Raji (cell line): Measurements from ENCODE around the gene BAIAP2L2.

Experiments
- POLR2A ChIP-seq: IDR thresholded peaks from 2 replicates; pipeline ENCODE4 v1.6.1; 2011; ENCODE audit warnings: low read depth, low read length, control low read depth; ENCODE audit not compliant: insufficient read depth

Gene BAIAP2L2

GRCh38 chr22:38132794-38133193 lies 22.3 kb upstream of the BAIAP2L2 start:
- no peak for TF ChIP-seq POLR2A

GRCh38 chr22:38132136-38132535 lies 21.7 kb upstream of the BAIAP2L2 start:
- TF ChIP-seq POLR2A: no peak

DNA sequence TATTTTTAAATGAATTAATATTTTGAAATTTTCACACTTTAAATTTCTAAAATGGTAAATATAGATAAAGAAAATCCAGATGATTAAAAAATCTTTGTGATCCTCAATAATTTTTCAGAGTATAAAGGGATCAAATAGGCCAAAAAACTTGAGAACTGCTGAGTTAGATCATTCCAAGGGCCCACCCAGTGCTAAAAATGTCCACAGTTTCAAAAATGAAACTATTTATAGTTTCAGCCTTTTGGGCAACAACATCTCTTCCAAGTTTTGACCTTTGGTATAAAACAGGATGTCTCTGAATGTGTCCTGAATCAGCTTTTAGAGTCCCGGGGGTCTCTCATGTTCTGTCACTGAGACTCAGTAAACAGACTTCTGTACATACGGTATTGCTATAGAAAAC lies 20.9 kb upstream of the BAIAP2L2 start:
- no peak for TF ChIP-seq POLR2A

DNA sequence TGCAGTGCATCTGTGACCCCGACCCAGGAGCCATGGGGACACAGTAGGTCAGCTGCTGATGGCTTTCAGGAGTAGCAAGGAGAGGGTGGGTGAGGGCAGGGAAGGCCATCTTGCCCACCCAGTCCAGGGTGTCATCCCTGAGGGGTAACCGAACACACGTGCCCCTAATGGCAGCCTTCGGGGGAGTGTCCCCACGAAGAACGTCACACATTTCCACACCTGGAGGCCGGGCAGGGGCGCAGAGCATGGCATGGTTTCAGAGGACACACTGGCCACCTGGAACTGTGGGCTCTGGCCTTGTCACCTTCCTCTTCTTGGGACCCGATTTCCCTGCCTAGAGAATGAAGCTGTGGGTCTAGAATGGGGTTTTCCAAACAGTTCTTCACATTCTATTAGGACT lies 19.4 kb upstream of the BAIAP2L2 start:
- no peak for TF ChIP-seq POLR2A

DNA sequence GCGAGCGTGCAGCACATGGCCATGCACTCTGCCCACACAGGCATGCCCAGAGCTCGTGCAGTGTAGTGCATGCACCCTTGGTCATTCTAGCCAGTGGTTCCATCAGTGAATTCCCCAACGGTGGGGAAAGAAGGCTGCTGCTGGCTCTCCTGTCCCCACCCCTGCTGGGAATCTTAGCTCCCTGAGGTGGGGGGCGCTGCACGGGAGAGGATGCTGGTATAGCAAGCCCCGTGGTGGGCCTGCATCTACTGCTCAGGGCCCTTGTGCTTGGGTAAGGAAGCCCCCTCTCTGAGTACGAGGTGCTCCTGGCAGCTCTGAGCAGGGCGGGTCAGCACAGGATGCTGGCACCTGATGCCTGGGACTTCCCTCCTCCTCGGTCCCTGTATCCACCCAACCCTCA lies 18.5 kb upstream of the BAIAP2L2 start:
- TF ChIP-seq POLR2A: no peak

GRCh38 chr22:38127869-38128268 lies 17.4 kb upstream of the BAIAP2L2 start:
- no peak for TF ChIP-seq POLR2A

GRCh38 chr22:38126928-38127668 lies 16.6 kb upstream of the BAIAP2L2 start:
- TF ChIP-seq POLR2A: no peak

GRCh38 chr22:38125751-38126201 lies 15.3 kb upstream of the BAIAP2L2 start:
- no peak for TF ChIP-seq POLR2A

DNA sequence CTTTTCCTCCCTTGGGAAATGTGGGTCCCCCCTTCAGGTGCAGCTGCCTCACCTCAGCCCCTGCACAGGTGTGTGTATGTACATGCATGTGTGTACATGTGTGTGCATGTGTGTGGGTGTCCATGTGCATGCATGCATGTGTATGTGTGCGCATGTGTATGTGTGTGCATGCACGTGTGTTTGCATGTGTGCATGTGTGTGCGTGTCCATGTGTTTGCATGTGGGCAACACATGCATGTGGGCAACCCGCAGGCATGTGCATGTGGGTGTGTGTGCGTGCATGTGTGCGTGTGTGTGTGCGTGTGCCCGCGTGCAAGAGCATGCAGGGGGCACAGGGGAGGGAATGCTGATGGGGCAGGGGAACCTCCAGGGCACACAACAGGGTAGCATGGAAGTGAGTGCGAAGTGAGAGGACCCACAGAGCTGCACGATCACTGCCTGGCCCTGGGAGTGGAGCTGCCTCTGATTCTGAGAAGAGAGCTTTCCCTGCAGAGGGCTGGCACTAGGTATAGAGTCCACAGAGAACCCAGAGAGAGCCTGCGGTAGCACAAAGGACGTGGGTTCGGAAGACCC lies 14.6 kb upstream of the BAIAP2L2 start:
- no peak for TF ChIP-seq POLR2A

DNA sequence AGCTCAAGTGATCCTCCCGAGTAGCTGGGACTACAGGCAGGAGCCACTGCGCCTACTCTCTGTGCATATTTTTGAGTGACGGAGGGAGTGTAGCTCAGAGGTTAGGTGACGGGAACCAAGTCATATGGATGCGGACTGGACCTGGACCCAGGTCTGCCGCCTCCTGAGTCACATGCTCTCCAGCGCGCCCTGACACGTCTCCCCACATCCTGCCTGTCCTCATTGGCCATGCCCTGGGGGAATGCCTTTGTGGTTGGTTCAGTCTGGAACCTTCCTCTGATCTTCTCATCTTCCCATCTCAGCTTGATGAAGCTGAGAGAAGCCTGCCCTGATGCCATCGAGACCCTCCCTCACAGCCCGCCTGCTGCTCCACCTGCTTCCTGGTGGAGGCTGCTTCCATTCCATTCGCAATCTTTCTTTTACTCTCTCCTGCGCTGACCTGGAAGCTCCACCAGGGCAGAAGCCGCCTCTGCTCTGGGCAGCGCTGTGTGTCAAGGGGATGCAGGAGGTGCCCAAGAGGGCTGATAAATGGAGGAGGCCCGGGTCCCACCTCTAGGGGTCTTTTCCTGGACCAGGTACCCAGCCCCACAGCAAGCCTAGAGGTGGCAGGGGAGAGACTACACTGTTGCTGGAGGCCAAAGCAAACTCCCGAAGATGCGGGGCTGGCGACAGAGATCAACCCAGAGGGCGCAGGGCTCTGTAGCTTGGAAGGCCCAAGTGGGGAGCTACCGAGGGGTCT lies 13.9 kb upstream of the BAIAP2L2 start:
- no peak for TF ChIP-seq POLR2A

DNA sequence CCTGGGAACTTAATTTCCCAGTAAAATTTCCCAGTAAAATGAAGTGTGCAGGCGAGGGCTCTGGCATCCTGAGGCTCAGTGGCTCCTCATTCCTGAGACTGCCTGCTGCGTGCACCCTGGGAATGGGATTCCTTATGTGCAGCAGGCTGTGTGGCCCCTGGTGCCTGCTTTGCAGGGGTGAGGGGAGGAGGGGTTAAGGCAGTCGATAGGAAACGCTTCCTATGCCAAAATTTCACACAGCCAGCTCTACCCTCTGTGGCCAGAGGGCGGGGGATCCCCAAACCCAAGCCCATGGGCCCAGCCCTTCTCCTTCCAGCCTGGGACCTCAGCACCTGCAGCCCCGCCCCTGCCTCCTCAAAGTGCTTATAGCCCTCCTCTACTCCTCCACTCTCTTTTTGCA lies 12.1 kb upstream of the BAIAP2L2 start:
- TF ChIP-seq POLR2A: no peak

DNA sequence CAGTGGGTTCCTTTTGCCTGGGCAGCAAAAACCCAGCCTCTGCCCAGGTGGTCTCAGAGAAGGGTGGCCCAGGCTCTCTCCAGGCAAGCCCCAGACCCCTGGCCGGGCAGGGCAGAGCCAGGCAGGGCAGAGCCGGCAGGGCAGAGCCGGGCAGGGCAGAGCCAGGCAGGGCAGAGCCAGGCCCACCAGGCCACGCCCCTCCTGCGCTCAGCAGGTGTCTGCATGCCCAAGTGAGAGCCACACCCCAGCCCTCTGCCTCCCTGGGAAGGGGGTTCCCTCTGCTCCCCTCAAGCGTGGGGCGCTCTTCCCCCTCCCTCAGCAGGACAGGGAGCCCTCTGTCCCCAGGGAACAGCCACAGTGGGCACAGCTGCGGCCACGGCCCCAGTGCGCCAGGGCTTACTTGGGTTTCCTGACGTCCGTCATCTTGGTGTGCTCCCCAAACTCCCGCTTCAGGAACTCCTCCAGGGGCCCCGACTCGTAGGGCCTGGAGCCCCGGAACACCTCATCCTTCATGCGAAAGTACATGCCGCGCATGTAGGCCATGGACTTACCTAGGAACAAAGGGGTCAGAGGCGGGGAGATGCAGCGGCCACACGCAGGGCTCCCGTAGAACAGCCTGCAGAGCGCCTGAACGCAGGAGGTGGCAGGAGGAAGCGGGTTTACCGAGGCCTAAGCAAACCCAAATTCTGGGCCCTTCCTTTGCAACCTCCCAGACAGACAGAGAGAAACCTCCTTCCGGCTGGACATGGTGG lies 10.1 kb upstream of the BAIAP2L2 start:
- TF ChIP-seq POLR2A: no peak

GRCh38 chr22:38118182-38118581 lies 7.7 kb upstream of the BAIAP2L2 start:
- no peak for TF ChIP-seq POLR2A

DNA sequence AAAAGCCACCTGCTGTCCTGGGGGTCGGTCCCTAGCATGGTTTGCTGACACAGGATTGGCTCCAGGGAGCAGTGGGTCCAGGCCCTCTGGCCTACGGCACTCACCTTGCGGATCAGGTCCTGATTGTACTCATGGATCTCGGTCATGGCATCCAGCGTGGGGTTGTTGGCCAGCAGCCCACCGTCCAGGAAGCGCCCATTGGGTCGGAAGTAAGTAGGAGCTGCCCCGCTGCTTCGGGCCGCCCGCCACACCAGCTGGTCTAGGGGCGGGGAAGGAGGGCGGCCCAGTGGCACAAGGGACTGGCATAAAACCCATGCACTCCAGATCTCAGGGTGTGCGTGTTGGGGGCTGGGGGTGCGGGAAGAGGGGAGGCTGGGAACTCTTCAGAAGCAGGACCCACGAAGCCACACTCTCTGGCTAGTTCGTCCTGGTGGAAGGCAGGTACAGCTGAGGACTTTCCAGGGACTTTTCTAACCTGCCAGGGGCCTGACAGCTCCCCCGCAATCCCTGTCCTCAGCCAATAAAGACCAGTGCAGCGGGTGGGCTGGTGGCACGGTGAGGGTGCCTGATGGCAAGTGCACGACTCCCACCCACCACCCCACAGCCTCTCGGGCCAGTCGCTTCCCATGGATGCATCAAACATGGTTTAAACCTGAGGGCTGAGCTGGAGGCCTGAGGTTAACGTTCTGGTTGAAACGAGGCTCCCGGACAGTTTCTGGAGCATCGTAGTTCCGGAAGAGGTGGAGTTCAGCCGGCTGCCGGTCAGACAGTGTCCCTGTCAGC lies 5.1 kb upstream of the BAIAP2L2 start:
- no peak for TF ChIP-seq POLR2A
